Neural cell (in vitro differentiated cells): ENCODE data around the gene PGAP6. TPM values are rescaled to one million over a fixed set of nuclear protein-coding genes. Genes with fewer than 3 reads are reported as not detected.
A peak's percentile ranks its signal among the peaks of the same experiment; 100 is the strongest.

ENCODE experiments used
- H2AFZ ChIP-seq: fragments of 200-600, 300-800 bp; sonication (generic), shearing (Covaris generic); 2 replicates; pipeline ENCODE4 v1.6.0; 2014; ENCODE audit warnings: low read depth, mild to moderate bottlenecking, antibody characterized with exemption, low read length, moderate library complexity
- H3F3A ChIP-seq: fragments of 200-600 bp; shearing (Covaris generic); 2 replicates; pipeline ENCODE4 v1.6.1; 2016; ENCODE audit warnings: mild to moderate bottlenecking, moderate library complexity, mixed read lengths, antibody characterized with exemption, low read length; ENCODE audit not compliant: insufficient read depth, poor library complexity, severe bottlenecking
- H3K27ac ChIP-seq: fragments of 200-600, 300-800 bp; sonication (generic), shearing (Covaris generic); 2 replicates; pipeline ENCODE4 v1.5.1; 2014; ENCODE audit warnings: mild to moderate bottlenecking, low read length, moderate library complexity
- H3K27me3 ChIP-seq: fragments of 300-800, 200-600 bp; sonication (generic), shearing (Covaris generic); 2 replicates; pipeline ENCODE4 v1.6.0; 2014; ENCODE audit warnings: mild to moderate bottlenecking, low read depth, low read length, moderate library complexity; ENCODE audit not compliant: insufficient read depth
- H3K36me3 ChIP-seq: fragments of 300-800, 200-600 bp; sonication (generic), shearing (Covaris generic); 2 replicates; pipeline ENCODE4 v1.5.1; 2014; ENCODE audit warnings: mild to moderate bottlenecking, antibody characterized with exemption, low read length, moderate library complexity; ENCODE audit not compliant: insufficient read depth
- H3K4me2 ChIP-seq: fragments of 300-800, 200-600 bp; sonication (generic), shearing (Covaris generic); 2 replicates; pipeline ENCODE4 v1.6.0; 2014; ENCODE audit warnings: mild to moderate bottlenecking, low read length
- H3K4me3 ChIP-seq: fragments of 300-800, 200-600 bp; sonication (generic), shearing (Covaris generic); 2 replicates; pipeline ENCODE4 v1.5.1; 2014; ENCODE audit warnings: mild to moderate bottlenecking, low read length, moderate library complexity
- H3K79me2 ChIP-seq: fragments of 200-600 bp; shearing (Covaris generic); replicated peaks from 2 replicates; pipeline ENCODE4 v1.6.0; 2014; ENCODE audit warnings: mild to moderate bottlenecking, low read length, moderate library complexity; ENCODE audit not compliant: insufficient read depth
- H3K9ac ChIP-seq: fragments of 300-800, 200-600 bp; sonication (generic), shearing (Covaris generic); 2 replicates; pipeline ENCODE4 v1.6.1; 2016; ENCODE audit warnings: mild to moderate bottlenecking, low read length, mixed read lengths
- H3K9me2 ChIP-seq: fragments of 200-600 bp; shearing (Covaris generic); 2 replicates; pipeline ENCODE4 v1.6.1; 2016; ENCODE audit warnings: mild to moderate bottlenecking, low read length, mixed read lengths; ENCODE audit not compliant: insufficient read depth
- H3K9me3 ChIP-seq: fragments of 200-600, 300-800 bp; sonication (generic), shearing (Covaris generic); 2 replicates; pipeline ENCODE4 v1.6.1; 2016; ENCODE audit warnings: mild to moderate bottlenecking, mixed run types, low read length, moderate library complexity, mixed read lengths
- H4K20me1 ChIP-seq: fragments of 200-600 bp; shearing (Covaris generic); 2 replicates; pipeline ENCODE4 v1.6.1; 2016; ENCODE audit warnings: mild to moderate bottlenecking, mixed run types; ENCODE audit not compliant: insufficient read depth
- CTCF ChIP-seq: fragments of 450-650 bp; IDR thresholded peaks from 2 replicates; pipeline ENCODE4 v1.5.1; 2014; ENCODE audit warnings: antibody characterized with exemption, mild to moderate bottlenecking, moderate library complexity; ENCODE audit not compliant: poor library complexity, severe bottlenecking
- EP300 ChIP-seq: fragments of 450-650 bp; conservative IDR thresholded peaks from 2 replicates; pipeline ENCODE4 v1.6.1; 2014; ENCODE audit warnings: antibody characterized with exemption, mild to moderate bottlenecking, moderate library complexity; ENCODE audit not compliant: poor library complexity, severe bottlenecking
- EZH2 ChIP-seq: fragments of 200-600, 300-800 bp; shearing (Covaris generic), sonication (generic); IDR thresholded peaks from 2 replicates; pipeline ENCODE4 v1.6.1; 2014; ENCODE audit warnings: antibody characterized with exemption, low read length, borderline replicate concordance, mild to moderate bottlenecking; ENCODE audit not compliant: insufficient read depth, poor library complexity, severe bottlenecking
- MXI1 ChIP-seq: fragments of 450-650 bp; conservative IDR thresholded peaks from 2 replicates; pipeline ENCODE4 v1.6.1; 2014; ENCODE audit warnings: antibody characterized with exemption, mild to moderate bottlenecking; ENCODE audit not compliant: poor library complexity, severe bottlenecking
- POLR2AphosphoS5 ChIP-seq: IDR thresholded peaks from 2 replicates; pipeline ENCODE4 v1.6.1; 2012
- RAD21 ChIP-seq: fragments of 450-650 bp; conservative IDR thresholded peaks from 2 replicates; pipeline ENCODE4 v1.6.1; 2014; ENCODE audit warnings: antibody characterized with exemption, mild to moderate bottlenecking, moderate library complexity
- REST ChIP-seq: IDR thresholded peaks from 2 replicates; pipeline ENCODE4 v1.6.1; 2012; ENCODE audit warnings: borderline replicate concordance
- SMC3 ChIP-seq: fragments of 450-650 bp; conservative IDR thresholded peaks from 2 replicates; pipeline ENCODE4 v1.6.1; 2014; ENCODE audit warnings: antibody characterized with exemption, mild to moderate bottlenecking, moderate library complexity; ENCODE audit not compliant: poor library complexity
- TAF1 ChIP-seq: IDR thresholded peaks from 2 replicates; pipeline ENCODE4 v1.6.1; 2012; ENCODE audit warnings: low read depth
- polyA minus RNA-seq: library from RNA; depleted of rRNA, polyadenylated mRNA; stranded (reverse); fragments of >200 nt; gene quantifications from 2 replicates; pipeline ENCODE4 v1.2.3, GENCODE V29; 2014
- polyA plus RNA-seq: library from polyadenylated mRNA; depleted of rRNA; stranded (reverse); fragments of >200 nt; gene quantifications from 2 replicates; pipeline ENCODE4 v1.2.3, GENCODE V29; 2014

Gene PGAP6
- 36.7 and 47.3 TPM in 2 replicates for polyA plus RNA-seq
- 28.4 and 39.9 TPM in 2 replicates for polyA minus RNA-seq

- Histone ChIP-seq H3K79me2 (peaks cover 6% of the 10 kb centered on the region), H3K27me3 (no peaks in the 10 kb centered on the region), H3K9me3 (no peaks in the 10 kb centered on the region), H3K4me3 (peak within 1 kb of the TSS; percentile 95), H3K36me3 (no peaks in the 10 kb centered on the region), H3K27ac (peak within 1 kb of the TSS; percentile 37), H3F3A (no peaks in the 10 kb centered on the region), H4K20me1 (peaks cover 4% of the 10 kb centered on the region), H2AFZ (peak within 1 kb of the TSS; percentile 33), H3K9me2 (no peaks in the 10 kb centered on the region), H3K9ac (peak within 1 kb of the TSS; percentile 73), H3K4me2 (peak within 1 kb of the TSS; percentile 84)
- TF ChIP-seq EZH2 (no peak), TAF1 (no peak), SMC3 (no peak), EP300 (peak; percentile 11), POLR2AphosphoS5 (peak; percentile 63), MXI1 (peak; percentile 79), REST (no peak), RAD21 (no peak), CTCF (no peak)
These were observed at the start of gene PGAP6 for GRCh38 chr16:381789-382717. Gene PGAP6, minus strand, starts transcription at chr16:381978. Its CDS starts 157 bp downstream, at chr16:381821.

GRCh38 chr16:430904-431303 lies 49.1 kb upstream of the PGAP6 start:
- no peaks in the 10 kb centered on the region for H3K27me3 ChIP-seq
- no peak overlapping the region for H3K27ac ChIP-seq
- H2AFZ ChIP-seq, result no peak overlapping the region
- no peaks in the 10 kb centered on the region for H3F3A ChIP-seq
- no peak overlapping the region for H3K4me2 ChIP-seq
- no peaks in the 10 kb centered on the region for H3K9me2 ChIP-seq
- no peaks in the 10 kb centered on the region for H3K36me3 ChIP-seq
- no peak for TF ChIP-seq SMC3
- TF ChIP-seq EP300, result no peak
- TF ChIP-seq RAD21, result no peak
- no peak for TF ChIP-seq EZH2
- no peak for TF ChIP-seq CTCF
- no peak for TF ChIP-seq MXI1
- TF ChIP-seq TAF1, result no peak
- no peak for TF ChIP-seq POLR2AphosphoS5
- no peak for TF ChIP-seq REST
- no peak overlapping the region for H3K9ac ChIP-seq
- H3K9me3 ChIP-seq, result no peaks in the 10 kb centered on the region
- H4K20me1 ChIP-seq, result peaks cover 16% of the 10 kb centered on the region
- peak overlapping the region; percentile 100 for H3K4me3 ChIP-seq
- peaks cover 76% of the 10 kb centered on the region for H3K79me2 ChIP-seq
